CD4-positive, alpha-beta T cell treated with Interleukin-15 for 4 hours (primary cell): Measurements from ENCODE around the gene HTR3D.
"Not testable (repeated sequence)": the region's sequence is repeated elsewhere in the genome, so short reads cannot be mapped to it uniquely, and the experiment has no call there.

Experiments
- DNase-seq: peaks from one replicate; pipeline ENCODE4 v3.0.0-alpha.2; 2020; ENCODE audit warnings: low spot score

The HTR3D gene

GRCh38 chr3:184016169-184016570 lies 15.4 kb upstream of the HTR3D start:
- DNase-seq = no peak

DNA sequence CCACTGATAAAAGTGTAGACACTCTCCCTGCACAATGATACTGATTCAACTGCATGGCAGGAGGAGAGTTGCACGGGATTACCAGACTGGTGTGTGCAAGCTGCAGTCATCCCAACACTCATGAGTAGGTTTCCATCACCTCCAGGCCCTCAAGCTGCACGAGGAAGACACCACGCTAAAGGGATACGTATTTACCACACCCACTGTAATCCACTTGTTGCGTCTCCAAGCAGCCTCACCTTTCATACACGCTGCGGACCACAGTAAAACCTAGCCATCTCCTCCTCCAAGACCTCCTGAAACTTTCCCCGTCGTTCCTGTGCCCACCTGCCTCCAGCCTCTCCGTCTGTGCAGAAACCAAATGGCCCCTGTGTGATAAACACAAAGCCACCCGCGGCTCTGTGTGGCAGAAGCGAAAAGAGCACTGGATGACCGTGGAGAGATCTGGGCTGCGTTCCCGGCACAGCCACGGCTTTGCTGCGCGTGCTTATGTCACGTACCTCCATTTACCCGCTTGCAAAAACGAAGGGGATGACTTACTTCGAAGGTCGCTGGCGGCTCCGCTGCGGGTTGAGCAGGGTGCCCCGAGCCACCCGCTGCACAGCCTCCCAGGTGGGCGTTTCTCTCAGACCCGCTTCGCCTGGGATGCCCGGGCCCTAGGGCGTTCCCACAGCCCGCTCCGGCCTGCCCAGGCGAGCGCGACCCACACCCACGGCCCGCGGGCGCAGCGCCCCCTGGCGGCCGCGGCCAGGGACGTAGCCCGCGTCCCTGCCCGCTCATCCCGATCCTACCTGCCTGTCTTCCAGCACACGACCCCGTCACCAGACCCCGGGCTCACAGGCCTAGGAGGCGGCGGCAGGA lies 14.5 kb upstream of the HTR3D start:
- peak; percentile 35 for DNase-seq

- peak; percentile 88 for DNase-seq
Measured at GRCh38 chr3:184017672-184018423, 13.7 kb upstream of the HTR3D start, which contains the start of gene ABCC5. ABCC5 (minus strand) TSS chr3:184017884; CDS start chr3:184014392, 3,492 bp downstream.

DNA sequence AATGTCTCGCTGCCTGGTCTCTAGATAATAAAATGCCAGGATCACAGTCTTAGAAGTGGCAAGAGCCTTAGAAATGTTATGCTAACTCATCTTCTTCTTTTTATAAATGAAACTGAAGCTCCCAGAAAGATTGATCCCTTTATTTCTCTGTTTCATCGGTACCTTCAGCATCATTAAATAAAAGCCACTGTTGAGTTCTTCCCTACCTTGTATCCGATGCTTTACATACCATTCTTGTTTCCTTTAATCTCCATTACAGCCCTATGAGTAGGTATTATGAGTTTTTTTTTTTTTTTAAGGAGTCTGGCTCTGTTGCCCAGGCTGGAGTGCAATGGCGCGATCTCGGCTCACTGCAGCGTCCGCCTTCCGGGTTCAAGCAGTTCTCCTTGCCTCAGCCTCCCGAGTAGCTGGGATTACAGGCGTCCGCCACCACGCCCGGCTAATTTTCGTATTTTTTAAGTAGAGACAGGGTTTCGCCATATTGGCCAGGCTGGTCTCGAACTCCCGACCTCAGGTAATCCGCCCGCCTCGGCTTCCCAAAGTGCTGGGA lies 13.0 kb upstream of the HTR3D start:
- DNase-seq = no peak

DNA sequence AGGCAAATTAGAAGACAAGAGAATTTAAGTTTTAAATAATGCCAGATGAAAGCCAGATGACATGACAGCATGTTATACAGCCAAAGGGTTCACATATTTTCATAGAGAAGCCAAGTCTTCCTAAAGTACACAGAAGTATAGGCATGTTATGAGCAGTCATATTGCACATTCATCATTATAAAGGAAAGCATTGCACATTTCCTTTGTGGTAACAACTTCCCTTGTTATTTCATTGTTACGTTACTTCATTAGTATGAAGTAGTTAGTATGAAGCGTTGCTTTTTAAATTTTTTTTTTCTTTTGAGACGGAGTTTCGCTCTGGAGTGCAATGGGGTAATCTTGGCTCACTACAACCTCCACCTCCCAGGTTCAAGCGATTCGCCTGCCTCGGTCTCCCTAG lies 9.2 kb upstream of the HTR3D start:
- DNase-seq = no peak

GRCh38 chr3:184025256-184025655 lies 6.3 kb upstream of the HTR3D start:
- not testable (repeated sequence) for DNase-seq

- not testable (repeated sequence) for DNase-seq
Measured at GRCh38 chr3:184028275-184028890, 3.2 kb upstream of the HTR3D start.

DNA sequence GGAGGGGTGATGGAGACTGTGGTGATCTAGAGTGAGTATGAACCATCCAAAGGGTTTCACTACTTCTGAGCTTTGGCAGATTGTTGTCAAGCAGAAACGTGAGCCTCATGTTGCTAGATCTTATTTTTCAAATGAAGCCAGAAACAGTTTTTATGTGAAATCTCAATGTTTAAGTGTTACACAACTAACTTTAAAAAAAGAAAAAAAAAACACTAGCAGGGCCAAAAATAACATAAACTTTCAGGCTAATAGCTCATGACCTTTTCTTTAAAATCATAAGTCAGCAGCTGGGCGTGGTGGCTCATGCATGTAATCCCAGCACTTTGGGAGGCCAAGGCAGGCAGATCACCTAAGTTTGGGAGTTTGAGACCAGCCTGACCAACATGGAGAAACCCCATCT lies 2.1 kb upstream of the HTR3D start:
- no peak for DNase-seq

GRCh38 chr3:184030536-184030935 lies 1.0 kb upstream of the HTR3D start:
- DNase-seq = no peak

DNA sequence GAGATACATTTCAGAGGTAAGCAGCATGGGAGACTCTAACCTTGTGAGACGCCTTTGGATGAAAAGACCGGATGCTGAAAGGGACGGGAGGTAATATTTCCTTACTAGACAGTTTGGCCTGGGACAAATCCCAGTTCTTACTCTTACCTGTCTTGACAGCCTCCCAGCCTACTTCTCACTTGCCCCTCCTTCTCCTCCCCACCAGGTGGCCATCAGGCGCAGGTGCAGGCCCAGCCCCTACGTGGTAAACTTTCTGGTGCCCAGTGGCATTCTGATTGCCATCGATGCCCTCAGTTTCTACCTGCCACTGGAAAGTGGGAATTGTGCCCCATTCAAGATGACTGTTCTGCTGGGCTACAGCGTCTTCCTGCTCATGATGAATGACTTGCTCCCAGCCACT lies 6.3 kb downstream of the HTR3D start:
- no peak for DNase-seq

DNA sequence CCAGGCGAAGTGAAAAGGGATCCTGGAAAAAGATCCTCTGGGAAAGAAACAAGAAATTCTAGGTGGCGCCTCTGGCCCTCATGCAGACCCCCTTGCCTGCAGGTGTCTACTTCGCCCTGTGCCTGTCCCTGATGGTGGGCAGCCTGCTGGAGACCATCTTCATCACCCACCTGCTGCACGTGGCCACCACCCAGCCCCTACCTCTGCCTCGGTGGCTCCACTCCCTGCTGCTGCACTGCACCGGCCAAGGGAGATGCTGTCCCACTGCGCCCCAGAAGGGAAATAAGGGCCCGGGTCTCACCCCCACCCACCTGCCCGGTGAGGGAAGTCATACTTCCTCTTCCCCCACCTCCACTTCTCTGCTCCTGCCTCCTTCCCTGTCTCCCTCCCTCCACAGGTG lies 6.8 kb downstream of the HTR3D start:
- not testable (repeated sequence) for DNase-seq

- DNase-seq = no peak
Measured at GRCh38 chr3:184039414-184039813, 7.9 kb downstream of the HTR3D start.

DNA sequence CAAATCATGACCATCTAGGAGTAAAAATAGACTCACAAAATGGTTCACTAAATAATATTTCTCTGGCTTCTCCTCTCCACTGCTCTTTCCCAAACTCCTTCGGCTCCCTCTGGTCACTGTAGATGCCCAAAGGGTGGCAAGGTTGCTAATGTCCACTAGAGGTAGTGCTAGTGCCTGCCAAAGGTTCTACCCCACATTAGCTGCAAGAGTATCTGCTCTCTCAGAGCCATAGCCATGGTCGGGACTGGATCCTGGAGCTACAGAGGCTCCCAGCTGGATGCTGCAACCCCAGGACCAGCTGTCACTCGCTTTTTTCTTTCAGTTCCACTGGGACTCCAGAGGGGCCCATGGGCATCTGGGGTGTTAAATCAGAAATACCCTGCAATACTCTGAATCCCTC lies 8.5 kb downstream of the HTR3D start:
- no peak for DNase-seq

- no peak for DNase-seq
Measured at GRCh38 chr3:184042617-184043016, 11.1 kb downstream of the HTR3D start.

DNA sequence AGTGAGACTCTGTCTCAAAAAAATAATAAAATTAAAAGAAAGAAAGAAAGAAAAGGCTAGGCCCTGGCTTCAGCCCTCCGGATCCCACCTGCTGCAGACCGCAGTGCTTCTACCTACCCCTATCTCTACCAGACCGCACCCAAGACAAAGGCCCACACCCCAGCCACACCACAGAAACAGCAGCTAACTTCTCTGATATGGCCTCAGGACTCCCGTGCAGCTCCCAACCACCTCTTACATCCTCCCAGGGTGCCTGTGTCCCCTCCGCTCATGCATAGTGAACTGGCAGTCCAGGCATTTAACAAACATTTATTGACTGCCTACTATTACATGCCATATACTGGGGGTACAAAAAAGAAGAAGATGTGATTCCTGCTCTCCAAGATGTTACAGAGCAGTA lies 14.5 kb downstream of the HTR3D start:
- DNase-seq = no peak

DNA sequence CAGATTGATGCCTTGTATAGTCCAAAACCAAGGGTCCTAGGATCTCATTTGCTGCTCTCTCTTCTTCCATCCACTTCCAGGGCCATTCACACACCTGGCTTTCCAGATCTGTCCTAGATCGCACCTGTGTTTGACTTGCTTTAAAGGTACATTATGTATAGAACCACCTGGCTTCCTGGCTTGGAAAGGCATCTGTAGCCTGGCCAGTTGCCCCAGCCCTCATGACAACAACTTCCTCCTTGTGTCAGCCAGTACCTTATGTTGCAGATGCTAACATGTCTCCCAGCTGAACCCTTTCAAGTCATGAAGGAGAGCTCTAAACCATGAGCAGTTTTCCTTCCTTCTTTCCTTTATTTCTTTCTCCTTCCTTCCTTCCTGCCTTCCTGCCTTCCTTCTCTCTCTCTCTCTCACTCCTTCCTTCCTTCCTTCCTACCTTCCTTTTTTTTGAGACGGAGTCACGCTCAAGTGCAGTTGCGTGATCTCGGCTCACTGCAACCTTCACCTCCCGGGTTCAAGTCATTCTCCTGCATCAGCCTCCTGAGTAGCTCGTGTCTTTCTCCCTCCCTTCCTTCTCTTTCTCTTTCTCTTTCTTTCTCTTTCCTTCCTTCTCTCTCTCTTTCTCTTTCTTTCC lies 18.8 kb downstream of the HTR3D start:
- no peak for DNase-seq

- DNase-seq = no peak
Measured at GRCh38 chr3:184052767-184053166, 21.2 kb downstream of the HTR3D start, which contains the start of gene HTR3C. HTR3C (plus strand) TSS chr3:184053047; CDS start chr3:184053081, 34 bp downstream.

GRCh38 chr3:184058029-184058428 lies 26.5 kb downstream of the HTR3D start:
- no peak for DNase-seq

GRCh38 chr3:184059424-184059823 lies 27.9 kb downstream of the HTR3D start:
- DNase-seq = no peak

DNA sequence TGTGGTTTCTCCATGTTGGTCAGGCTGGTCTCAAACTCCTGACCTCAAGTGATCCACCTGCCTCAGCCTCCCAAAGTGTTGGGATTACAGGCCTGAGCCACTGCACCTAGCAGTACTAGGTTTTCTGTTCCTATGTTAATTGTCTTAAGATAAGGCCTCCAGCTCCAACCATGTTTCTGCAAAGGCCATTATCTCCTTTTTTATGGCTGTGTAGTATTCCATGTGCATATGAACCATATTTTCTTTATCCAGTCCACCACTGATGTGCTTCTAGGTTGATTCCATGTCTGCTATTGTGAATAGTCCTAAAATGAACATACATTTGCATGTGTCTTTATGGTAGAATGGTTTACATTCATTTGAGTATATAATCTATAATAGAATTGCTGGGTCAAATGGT lies 31.1 kb downstream of the HTR3D start:
- no peak for DNase-seq

DNA sequence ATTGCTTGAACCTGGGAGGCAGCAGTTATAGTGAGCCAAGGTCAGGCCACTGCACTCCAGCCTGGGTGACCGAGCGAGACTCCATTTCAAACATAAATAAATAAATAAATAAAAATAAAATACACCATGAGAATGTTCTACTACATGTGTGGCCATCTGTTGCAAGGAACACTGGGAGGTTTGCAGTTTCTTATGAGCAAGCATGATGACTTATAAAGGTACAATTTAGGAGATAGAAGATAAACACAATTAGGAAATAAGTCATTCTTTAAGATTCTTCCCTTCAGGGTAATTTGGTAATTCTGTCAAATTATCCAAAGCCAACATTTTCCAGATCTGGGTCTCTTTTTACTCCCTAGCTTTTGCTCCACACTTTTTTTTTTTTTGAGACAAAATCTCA lies 34.7 kb downstream of the HTR3D start:
- no peak for DNase-seq

GRCh38 chr3:184067573-184068055 lies 36.1 kb downstream of the HTR3D start:
- DNase-seq = no peak
